PC-3 (cell line): Measurements from ENCODE around the gene TMEM117.

Source experiments
- EZH2 ChIP-seq: fragments of 300-600 bp; sonication (generic); IDR thresholded peaks from one replicate; pipeline ENCODE4 v1.6.1; 2017; ENCODE audit warnings: antibody characterized with exemption, mild to moderate bottlenecking, low read length; ENCODE audit not compliant: unreplicated experiment
- EZH2phosphoT487 ChIP-seq: fragments of 300-600 bp; sonication (generic); IDR thresholded peaks from 2 replicates; pipeline ENCODE4 v1.6.1; 2018; ENCODE audit warnings: mild to moderate bottlenecking, antibody characterized with exemption, low read length, borderline replicate concordance
- TF ChIP-seq, protein P1 (sequence below): fragments of 300-600 bp; sonication (generic); conservative IDR thresholded peaks from 2 replicates; pipeline ENCODE4 v1.5.1; 2017; ENCODE audit warnings: antibody characterized with exemption, low read depth, mild to moderate bottlenecking, low read length

DNA sequence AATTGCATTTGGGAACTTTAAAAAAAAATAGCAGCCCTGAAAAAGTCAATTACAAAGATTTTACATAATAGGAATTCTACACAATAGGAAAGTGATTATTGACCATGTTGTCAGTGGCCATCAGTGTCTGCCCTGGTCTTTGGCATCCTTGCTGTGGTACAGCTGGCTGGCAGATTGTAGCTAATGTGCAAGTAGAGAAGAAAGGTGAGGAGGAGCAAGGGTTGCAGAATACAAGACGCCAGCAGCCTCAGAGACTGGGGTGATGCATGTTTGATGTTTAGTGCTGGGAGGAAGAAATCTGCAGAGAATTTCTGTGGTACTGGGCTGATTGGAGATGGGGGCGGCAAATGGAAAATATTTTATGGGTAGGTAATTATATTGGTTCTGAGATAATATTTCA is 322.9 kb downstream of the TMEM117 start:
- TF ChIP-seq, protein P1, sequence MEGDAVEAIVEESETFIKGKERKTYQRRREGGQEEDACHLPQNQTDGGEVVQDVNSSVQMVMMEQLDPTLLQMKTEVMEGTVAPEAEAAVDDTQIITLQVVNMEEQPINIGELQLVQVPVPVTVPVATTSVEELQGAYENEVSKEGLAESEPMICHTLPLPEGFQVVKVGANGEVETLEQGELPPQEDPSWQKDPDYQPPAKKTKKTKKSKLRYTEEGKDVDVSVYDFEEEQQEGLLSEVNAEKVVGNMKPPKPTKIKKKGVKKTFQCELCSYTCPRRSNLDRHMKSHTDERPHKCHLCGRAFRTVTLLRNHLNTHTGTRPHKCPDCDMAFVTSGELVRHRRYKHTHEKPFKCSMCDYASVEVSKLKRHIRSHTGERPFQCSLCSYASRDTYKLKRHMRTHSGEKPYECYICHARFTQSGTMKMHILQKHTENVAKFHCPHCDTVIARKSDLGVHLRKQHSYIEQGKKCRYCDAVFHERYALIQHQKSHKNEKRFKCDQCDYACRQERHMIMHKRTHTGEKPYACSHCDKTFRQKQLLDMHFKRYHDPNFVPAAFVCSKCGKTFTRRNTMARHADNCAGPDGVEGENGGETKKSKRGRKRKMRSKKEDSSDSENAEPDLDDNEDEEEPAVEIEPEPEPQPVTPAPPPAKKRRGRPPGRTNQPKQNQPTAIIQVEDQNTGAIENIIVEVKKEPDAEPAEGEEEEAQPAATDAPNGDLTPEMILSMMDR: no peak
- TF ChIP-seq EZH2 (no peak), EZH2phosphoT487 (no peak)
